Activated CD4-positive, alpha-beta memory T cell treated with anti-CD3 and anti-CD28 coated beads for 36 hours (primary cell): ENCODE results near the gene ITGA1. TPM values are rescaled to one million over a fixed set of nuclear protein-coding genes. Genes with fewer than 3 reads are reported as not detected.
"Not testable (repeated sequence)": the region's sequence is repeated elsewhere in the genome, so short reads cannot be mapped to it uniquely, and the experiment has no call there.

ENCODE experiments used
- CTCF ChIA-PET: fragments of 350-600 bp; sonication (Branson Sonifier 250); formaldehyde crosslinking; loops from one replicate; lab custom pipeline; 2021; ENCODE audit warnings: antibody characterized with exemption, inconsistent platforms; lab: Charles Lee
- POLR2A ChIA-PET: fragments of 350-600 bp; sonication (Branson Sonifier 250); formaldehyde crosslinking; loops from one replicate; lab custom pipeline; 2021; ENCODE audit warnings: antibody characterized with exemption; lab: Charles Lee
- DNase-seq: peaks from one replicate; pipeline ENCODE4 v3.0.0-alpha.2; 2020
- H3K27ac Mint-ChIP-seq: one replicate; pipeline ENCODE4 v1.8.0; 2021; ENCODE audit warnings: mixed read lengths
- H3K27me3 Mint-ChIP-seq: one replicate; pipeline ENCODE4 v1.8.0; 2021; ENCODE audit warnings: mixed read lengths
- H3K36me3 Mint-ChIP-seq: one replicate; pipeline ENCODE4 v1.8.0; 2021; ENCODE audit warnings: mixed read lengths
- H3K4me1 Mint-ChIP-seq: one replicate; pipeline ENCODE4 v1.8.0; 2021; ENCODE audit warnings: low read depth, mixed read lengths
- H3K4me3 Mint-ChIP-seq: one replicate; pipeline ENCODE4 v1.8.0; 2021; ENCODE audit warnings: mild to moderate bottlenecking, mixed read lengths
- H3K9me3 Mint-ChIP-seq: one replicate; pipeline ENCODE4 v1.8.0; 2021; ENCODE audit warnings: mixed read lengths
- intact Hi-C: fragments of 100-400 bp; cut with micrococcal nuclease; formaldehyde crosslinking; loops from one replicate; pipeline ENCODE4 v1.15.1; 2023
- total RNA-seq, 2 experiments: library from RNA; stranded (reverse); gene quantifications; one replicate each; pipeline ENCODE4 v1.2.3, GENCODE V29; 2021

The ITGA1 gene
- total RNA-seq, 2 experiments from 2014 or later, result 0.62 to 1.3 TPM

DNA sequence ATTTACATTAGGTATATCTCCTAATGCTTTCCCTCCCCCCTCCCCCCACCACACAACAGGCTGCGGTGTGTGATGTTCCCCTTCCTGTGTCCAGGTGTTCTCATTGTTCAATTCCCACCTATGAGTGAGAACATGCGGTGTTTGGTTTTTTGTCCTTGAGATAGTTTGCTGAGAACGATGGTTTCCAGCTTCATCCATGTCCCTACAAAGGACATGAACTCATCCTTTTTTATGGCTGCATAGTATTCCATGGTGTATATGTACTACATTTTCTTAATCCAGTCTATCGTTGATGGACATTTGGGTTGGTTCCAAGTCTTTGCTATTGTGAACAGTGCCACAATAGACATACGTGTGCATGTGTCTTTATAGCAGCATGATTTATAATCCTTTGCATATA is 61.0 kb downstream of the ITGA1 start:
- H3K4me1 Mint-ChIP-seq, H3K9me3 Mint-ChIP-seq, CTCF ChIA-PET, DNase-seq, H3K27me3 Mint-ChIP-seq, H3K4me3 Mint-ChIP-seq, intact Hi-C loops, POLR2A ChIA-PET, H3K27ac Mint-ChIP-seq, H3K36me3 Mint-ChIP-seq: not testable (repeated sequence)

DNA sequence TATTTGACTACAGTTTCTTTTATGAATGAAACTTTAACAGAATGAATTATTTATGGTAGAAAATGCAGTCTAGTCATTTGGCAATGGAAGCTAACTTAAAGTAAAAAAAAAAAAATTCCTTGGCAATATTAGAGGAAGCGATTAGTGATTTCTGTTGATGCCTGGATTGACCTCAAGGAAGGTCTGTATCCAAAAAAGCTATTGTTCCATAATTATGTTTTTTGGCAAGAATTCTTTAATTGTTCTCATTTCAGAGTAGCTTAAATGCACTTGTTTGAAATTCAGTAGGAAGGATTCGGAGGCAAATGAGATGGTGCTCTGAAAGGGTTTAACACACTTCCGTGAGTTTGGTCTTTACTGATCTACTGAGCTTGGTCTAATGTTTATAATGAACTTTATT is 61.8 kb downstream of the ITGA1 start:
- no peak overlapping the region for H3K4me3 Mint-ChIP-seq
- CTCF ChIA-PET, result no interaction called here
- no peak overlapping the region for H3K27ac Mint-ChIP-seq
- intact Hi-C loops, result no loop called here
- H3K36me3 Mint-ChIP-seq, result peaks cover 2% of the 10 kb centered on the region
- POLR2A ChIA-PET, result no interaction called here
- no peaks in the 10 kb centered on the region for H3K27me3 Mint-ChIP-seq
- DNase-seq, result no peak
- H3K9me3 Mint-ChIP-seq, result no peaks in the 10 kb centered on the region
- peaks cover 2% of the 10 kb centered on the region for H3K4me1 Mint-ChIP-seq

DNA sequence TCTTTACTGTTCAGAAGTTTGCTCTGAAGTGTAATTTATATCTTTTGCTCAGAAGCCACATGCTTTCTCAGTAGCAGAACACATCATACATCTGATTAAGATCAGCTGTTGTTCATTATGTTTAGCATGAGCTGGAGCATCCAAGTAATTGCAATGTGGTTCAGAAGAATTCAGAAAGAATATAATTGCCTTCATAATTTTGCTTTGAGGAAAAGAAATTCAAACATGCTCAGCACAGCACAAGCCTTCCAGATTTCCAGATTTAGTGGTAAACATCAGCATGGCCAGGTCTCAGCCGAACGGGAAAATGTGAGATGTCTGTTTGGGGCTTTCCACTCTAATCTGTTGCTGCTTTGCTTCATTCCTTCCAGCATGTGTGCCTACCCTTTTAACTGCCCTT is 65.9 kb downstream of the ITGA1 start:
- no peak overlapping the region for H3K27ac Mint-ChIP-seq
- H3K4me1 Mint-ChIP-seq, result no peaks in the 10 kb centered on the region
- H3K4me3 Mint-ChIP-seq, result no peak overlapping the region
- H3K27me3 Mint-ChIP-seq, result no peaks in the 10 kb centered on the region
- no peak for DNase-seq
- intact Hi-C loops, result no loop called here
- POLR2A ChIA-PET, result no interaction called here
- no peaks in the 10 kb centered on the region for H3K9me3 Mint-ChIP-seq
- CTCF ChIA-PET, result no interaction called here
- H3K36me3 Mint-ChIP-seq, result peaks cover 2% of the 10 kb centered on the region

DNA sequence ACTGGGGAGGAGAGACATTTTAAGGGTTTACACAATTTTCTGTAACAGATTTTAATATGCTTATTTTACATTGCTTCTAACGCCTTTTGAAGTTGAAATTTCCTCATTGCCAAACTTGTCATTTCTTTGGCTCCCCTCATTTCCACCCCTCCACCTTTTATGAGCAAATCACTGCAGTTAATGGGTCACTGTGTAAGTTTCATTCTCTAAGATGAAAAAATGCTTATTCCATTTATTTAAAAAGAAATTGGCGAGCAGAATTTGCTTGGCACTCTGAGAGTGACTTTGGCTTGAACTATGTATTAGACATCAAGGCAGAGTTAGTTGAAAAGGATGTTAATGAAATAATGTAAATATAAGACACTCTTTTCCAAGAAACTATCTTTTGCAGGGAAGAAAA is 66.6 kb downstream of the ITGA1 start:
- CTCF ChIA-PET, result no interaction called here
- intact Hi-C loops, result no loop called here
- POLR2A ChIA-PET, result no interaction called here
- Mint-ChIP-seq H3K27ac (no peak overlapping the region), H3K27me3 (no peaks in the 10 kb centered on the region), H3K4me1 (no peaks in the 10 kb centered on the region), H3K36me3 (no peaks in the 10 kb centered on the region), H3K4me3 (no peak overlapping the region), H3K9me3 (no peaks in the 10 kb centered on the region)
- DNase-seq, result no peak

DNA sequence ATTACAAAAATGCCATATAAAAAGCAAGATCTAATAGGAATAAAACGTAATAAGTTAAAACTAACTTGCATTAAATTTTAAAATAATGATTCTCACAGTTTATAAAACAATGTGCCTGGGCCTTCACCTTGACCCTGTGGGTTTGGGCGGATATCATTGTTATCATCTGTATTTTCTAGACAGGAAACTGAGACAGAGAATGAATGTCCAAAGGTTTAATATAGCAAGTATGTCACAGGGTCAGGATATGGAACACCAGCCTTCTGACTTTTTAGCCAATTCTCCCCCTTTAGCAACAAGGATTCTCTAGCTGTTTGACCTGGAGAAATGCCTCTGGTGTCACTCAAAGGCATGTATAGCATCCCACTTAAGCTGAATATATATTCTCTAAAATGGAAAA is 67.2 kb downstream of the ITGA1 start:
- H3K9me3 Mint-ChIP-seq, result no peaks in the 10 kb centered on the region
- POLR2A ChIA-PET, result no interaction called here
- DNase-seq, result no peak
- CTCF ChIA-PET, result no interaction called here
- H3K4me1 Mint-ChIP-seq, result no peaks in the 10 kb centered on the region
- intact Hi-C loops, result no loop called here
- H3K36me3 Mint-ChIP-seq, result no peaks in the 10 kb centered on the region
- no peaks in the 10 kb centered on the region for H3K27me3 Mint-ChIP-seq
- H3K4me3 Mint-ChIP-seq, result no peak overlapping the region
- no peak overlapping the region for H3K27ac Mint-ChIP-seq

DNA sequence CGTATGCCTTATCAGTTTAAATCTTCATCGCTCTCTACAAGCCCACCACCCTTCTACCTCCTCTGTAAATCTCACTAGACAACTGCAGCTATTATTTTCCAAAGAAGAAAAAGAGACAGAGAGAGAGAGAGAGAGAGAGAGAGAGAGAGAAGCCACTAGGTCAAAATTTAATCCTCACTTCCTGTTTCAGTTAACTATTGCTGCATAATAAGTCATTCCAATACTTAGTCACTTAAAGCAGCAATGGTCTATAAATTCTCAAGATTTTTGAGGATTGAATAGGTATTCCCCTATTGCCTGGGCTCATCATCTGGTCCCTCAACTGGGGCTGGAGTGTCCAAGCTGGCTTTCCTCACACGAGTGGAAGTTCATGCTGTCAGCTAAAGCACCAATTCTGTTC is 68.8 kb downstream of the ITGA1 start:
- no peaks in the 10 kb centered on the region for H3K4me1 Mint-ChIP-seq
- CTCF ChIA-PET, result no interaction called here
- no peaks in the 10 kb centered on the region for H3K27me3 Mint-ChIP-seq
- H3K27ac Mint-ChIP-seq, result no peak overlapping the region
- DNase-seq, result no peak
- intact Hi-C loops, result no loop called here
- no peaks in the 10 kb centered on the region for H3K9me3 Mint-ChIP-seq
- POLR2A ChIA-PET, result no interaction called here
- no peaks in the 10 kb centered on the region for H3K36me3 Mint-ChIP-seq
- no peak overlapping the region for H3K4me3 Mint-ChIP-seq

DNA sequence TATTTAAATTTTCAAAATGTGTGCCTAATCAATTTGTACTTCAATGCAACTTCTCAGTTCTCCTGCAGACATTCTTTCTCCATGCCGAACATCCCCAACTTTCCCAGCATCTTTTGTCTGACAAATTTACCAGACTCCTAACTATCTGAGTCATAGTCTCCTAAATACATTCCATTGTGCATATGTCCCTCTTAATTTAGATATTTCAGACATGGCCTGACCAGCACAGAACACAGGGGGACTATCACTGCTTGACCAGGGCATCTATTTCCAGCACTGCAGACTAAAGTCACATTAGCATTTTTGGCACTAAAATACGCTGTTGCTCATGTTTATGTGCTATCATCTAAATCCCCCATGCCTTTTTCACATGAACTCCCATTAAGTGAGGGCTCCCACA is 71.9 kb downstream of the ITGA1 start:
- intact Hi-C loops, result no loop called here
- Mint-ChIP-seq H3K4me1 (no peaks in the 10 kb centered on the region), H3K27ac (no peak overlapping the region), H3K4me3 (no peak overlapping the region), H3K27me3 (no peaks in the 10 kb centered on the region), H3K36me3 (no peaks in the 10 kb centered on the region), H3K9me3 (no peaks in the 10 kb centered on the region)
- POLR2A ChIA-PET, result no interaction called here
- CTCF ChIA-PET, result no interaction called here
- no peak for DNase-seq

DNA sequence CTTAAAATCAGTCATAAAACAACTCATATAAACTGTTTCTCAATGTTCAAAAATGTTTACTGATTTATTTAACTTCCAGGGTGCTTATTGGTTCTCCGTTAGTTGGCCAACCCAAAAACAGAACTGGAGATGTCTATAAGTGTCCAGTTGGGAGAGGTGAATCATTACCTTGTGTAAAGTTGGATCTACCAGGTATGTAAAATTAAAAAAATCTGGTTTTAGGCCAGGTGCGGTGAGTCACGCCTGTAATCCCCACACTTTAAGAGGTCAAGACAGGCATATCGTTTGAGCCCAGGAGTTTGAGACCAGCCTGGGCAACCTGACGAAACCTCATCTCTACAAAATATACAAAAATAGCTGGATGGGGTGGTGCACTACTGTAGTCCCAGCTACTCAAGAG is 73.7 kb downstream of the ITGA1 start:
- intact Hi-C loops, result no loop called here
- Mint-ChIP-seq H3K27me3 (no peaks in the 10 kb centered on the region), H3K9me3 (no peaks in the 10 kb centered on the region), H3K4me1 (no peaks in the 10 kb centered on the region), H3K27ac (no peak overlapping the region), H3K36me3 (no peaks in the 10 kb centered on the region), H3K4me3 (no peak overlapping the region)
- no peak for DNase-seq
- ChIA-PET CTCF (no interaction called here), POLR2A (interaction anchor here (0.7 kb wide), 2 partner anchors 10 to 25 kb away, joined by 3 to 4 read pairs; no protein-coding TSS in a partner anchor)

DNA sequence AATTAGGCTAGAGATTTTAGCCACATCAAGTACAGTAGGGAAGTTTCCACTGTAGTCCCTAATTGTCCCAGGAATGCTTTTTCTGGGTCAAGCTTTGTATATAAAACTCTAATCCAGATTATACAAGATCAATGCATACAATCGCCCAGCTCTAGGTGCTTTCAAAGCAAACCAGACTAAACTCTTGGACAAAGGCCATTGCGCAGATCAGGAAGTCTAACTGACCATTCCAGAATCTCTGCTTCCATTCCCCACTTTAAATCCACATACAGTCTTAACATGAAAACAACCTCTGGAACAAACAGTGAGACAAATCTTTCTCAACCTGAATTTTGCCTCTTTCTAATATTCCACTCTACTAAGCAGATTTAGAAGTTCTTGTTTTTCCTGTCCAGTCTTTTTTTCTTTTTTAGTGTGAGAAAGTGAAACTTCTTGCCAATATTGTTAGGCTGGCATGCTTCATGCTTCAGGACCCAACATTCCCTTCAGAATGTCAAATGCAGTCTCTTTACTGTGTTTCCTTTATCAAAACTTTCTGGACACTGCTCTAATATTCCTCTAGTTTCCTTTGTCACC is 76.1 kb downstream of the ITGA1 start:
- Mint-ChIP-seq H3K4me3 (no peak overlapping the region), H3K9me3 (no peaks in the 10 kb centered on the region), H3K4me1 (no peaks in the 10 kb centered on the region), H3K27me3 (no peaks in the 10 kb centered on the region), H3K36me3 (no peaks in the 10 kb centered on the region), H3K27ac (no peak overlapping the region)
- intact Hi-C loops, result no loop called here
- DNase-seq, result no peak
- ChIA-PET POLR2A (no interaction called here), CTCF (no interaction called here)

DNA sequence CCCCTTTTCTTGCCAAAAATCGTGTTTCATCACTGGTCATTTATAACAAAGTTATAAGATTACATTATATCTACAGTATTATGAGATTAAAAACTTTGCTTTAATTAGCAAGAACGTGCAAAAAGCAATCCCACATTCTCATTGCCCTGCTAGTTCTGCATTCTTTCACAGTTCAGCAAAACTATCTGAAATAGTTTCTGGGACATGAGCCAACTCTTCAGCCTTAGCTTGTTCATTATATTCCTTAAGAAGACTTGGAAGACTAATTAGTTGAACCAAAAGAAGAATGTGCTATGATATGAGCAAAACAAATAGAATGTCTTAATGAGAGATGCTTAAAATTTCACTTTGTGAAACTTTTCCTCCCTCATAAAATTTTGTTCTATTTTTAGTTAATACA is 76.7 kb downstream of the ITGA1 start:
- intact Hi-C loops, result no loop called here
- no peaks in the 10 kb centered on the region for H3K4me1 Mint-ChIP-seq
- no peak for DNase-seq
- no peaks in the 10 kb centered on the region for H3K9me3 Mint-ChIP-seq
- H3K4me3 Mint-ChIP-seq, result no peak overlapping the region
- no peak overlapping the region for H3K27ac Mint-ChIP-seq
- ChIA-PET POLR2A (no interaction called here), CTCF (no interaction called here)
- no peaks in the 10 kb centered on the region for H3K27me3 Mint-ChIP-seq
- no peaks in the 10 kb centered on the region for H3K36me3 Mint-ChIP-seq

DNA sequence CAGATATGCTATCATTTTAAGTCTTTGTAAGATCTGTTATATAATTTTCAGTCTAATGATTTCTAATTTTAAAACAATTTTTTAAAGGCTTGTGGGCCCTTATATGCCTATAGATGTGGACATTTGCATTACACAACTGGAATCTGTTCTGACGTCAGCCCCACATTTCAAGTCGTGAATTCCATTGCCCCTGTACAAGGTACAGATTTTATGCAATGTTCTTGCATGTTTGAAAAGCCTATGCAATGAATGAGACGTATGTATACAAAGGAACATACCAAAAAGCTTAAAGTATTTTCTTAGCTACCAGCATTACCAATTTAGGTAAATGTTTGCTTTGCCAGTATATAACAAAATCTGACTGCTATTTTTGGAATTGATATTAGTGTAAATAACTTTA is 77.2 kb downstream of the ITGA1 start:
- POLR2A ChIA-PET, result no interaction called here
- Mint-ChIP-seq H3K4me1 (no peaks in the 10 kb centered on the region), H3K9me3 (no peaks in the 10 kb centered on the region), H3K27ac (no peak overlapping the region), H3K36me3 (no peaks in the 10 kb centered on the region), H3K4me3 (no peak overlapping the region), H3K27me3 (no peaks in the 10 kb centered on the region)
- CTCF ChIA-PET, result no interaction called here
- DNase-seq, result no peak
- intact Hi-C loops, result no loop called here

DNA sequence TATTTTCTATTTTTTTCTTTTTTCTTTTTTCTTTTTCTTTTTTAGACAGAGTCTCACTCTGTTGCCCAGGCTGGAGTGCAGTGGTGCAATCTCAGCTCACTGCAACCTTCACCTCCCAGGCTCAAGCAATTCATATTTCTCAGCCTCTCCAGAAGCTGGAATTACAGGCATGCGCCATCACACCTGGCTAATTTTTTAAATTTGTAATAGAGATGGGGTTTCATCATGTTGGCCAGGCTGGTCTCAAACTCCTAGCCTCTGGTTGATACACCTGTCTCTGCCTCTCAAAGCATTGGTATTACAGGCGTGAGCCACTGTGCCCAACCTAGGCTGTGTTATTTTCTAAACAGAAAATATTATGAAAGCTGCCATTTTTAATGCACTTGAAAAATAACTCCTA is 78.3 kb downstream of the ITGA1 start:
- H3K9me3 Mint-ChIP-seq, H3K4me1 Mint-ChIP-seq, DNase-seq, H3K27me3 Mint-ChIP-seq, CTCF ChIA-PET, H3K36me3 Mint-ChIP-seq, H3K27ac Mint-ChIP-seq, intact Hi-C loops, POLR2A ChIA-PET, H3K4me3 Mint-ChIP-seq: not testable (repeated sequence)

DNA sequence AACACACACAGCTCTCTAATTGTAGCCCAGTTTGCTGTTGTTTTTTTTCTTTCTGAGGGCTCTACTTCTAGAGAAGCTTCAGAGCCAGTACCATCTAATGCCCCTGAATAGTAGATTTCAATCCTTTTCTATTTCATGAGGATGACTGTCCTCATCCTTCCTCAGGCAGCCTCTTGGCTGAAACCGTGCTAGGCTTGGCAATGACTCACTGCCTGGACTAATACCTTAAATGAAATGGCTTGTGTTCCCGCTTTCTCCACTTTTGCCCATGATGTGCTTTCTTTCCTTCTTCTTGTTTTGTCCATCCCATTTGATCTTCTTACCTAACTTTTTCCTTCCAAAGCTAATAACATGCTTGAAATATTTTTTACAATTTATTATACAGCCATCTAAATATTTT is 80.1 kb downstream of the ITGA1 start:
- intact Hi-C loops, result no loop called here
- no peaks in the 10 kb centered on the region for H3K36me3 Mint-ChIP-seq
- no peaks in the 10 kb centered on the region for H3K27me3 Mint-ChIP-seq
- no peaks in the 10 kb centered on the region for H3K4me1 Mint-ChIP-seq
- H3K4me3 Mint-ChIP-seq, result no peak overlapping the region
- H3K27ac Mint-ChIP-seq, result no peak overlapping the region
- DNase-seq, result no peak
- CTCF ChIA-PET, result interaction anchor here (0.6 kb wide), 1 partner anchor 46 kb away, joined by 3 read pairs; no protein-coding TSS in a partner anchor
- POLR2A ChIA-PET, result no interaction called here
- no peaks in the 10 kb centered on the region for H3K9me3 Mint-ChIP-seq
